Endothelial cell of umbilical vein (primary cell): Measurements from ENCODE around the gene ZNF560. TPM values are rescaled to one million over a fixed set of nuclear protein-coding genes. Genes with fewer than 3 reads are reported as not detected.
"Not testable (repeated sequence)": the region's sequence is repeated elsewhere in the genome, so short reads cannot be mapped to it uniquely, and the experiment has no call there.

ENCODE experiments used
- BruUV-seq: library from RNA; stranded (reverse); fragments of 400-500 nt; replicated peaks from 2 replicates; lab custom pipeline; 2021; lab: Mats Ljungman, UMichigan
- CTCF ChIA-PET: fragments of 300-600, 350-600 bp; sonication (Branson Sonifier 250); formaldehyde crosslinking; loops from one replicate; lab custom pipeline; 2021; ENCODE audit warnings: antibody characterized with exemption, inconsistent platforms; lab: Charles Lee
- POLR2A ChIA-PET: fragments of 300-600, 350-600 bp; sonication (Branson Sonifier 250); formaldehyde crosslinking; loops from one replicate; lab custom pipeline; 2021; ENCODE audit warnings: antibody characterized with exemption, inconsistent platforms; lab: Charles Lee
- DNase-seq: peaks from one replicate; pipeline ENCODE4 v3.0.0-alpha.2; 2011; ENCODE audit warnings: low read depth, low spot score
- FAIRE-seq: peaks from 2 replicates; lab custom pipeline; 2011; peaks lifted over from hg19 to GRCh38; lab: Jason Lieb, UNC
- H2AFZ ChIP-seq: 2 replicates; pipeline ENCODE4 v1.6.0; 2012; ENCODE audit warnings: low read depth, low read length, control low read depth, inconsistent platforms
- H3K27ac ChIP-seq: 2 replicates; pipeline ENCODE4 v1.5.1; 2011; ENCODE audit warnings: low read depth, mild to moderate bottlenecking, control low read depth, low read length, moderate library complexity; ENCODE audit not compliant: insufficient read depth
- H3K27me3 ChIP-seq, 2 experiments: 2 replicates each; pipeline versions ENCODE4 v1.6.0 to v1.6.1; 2011; ENCODE audit warnings: low read length in 2 of 2, mixed read lengths in 1 of 2; ENCODE audit not compliant: control insufficient read depth in 2 of 2, insufficient read depth in 2 of 2
- H3K36me3 ChIP-seq, 2 experiments: 2 replicates in 1 of 2; 3 replicates in 1 of 2; pipeline ENCODE4 v1.5.1; 2011; ENCODE audit warnings: low read length in 2 of 2, mild to moderate bottlenecking in 1 of 2, moderate library complexity in 1 of 2; ENCODE audit not compliant: control insufficient read depth in 2 of 2, insufficient read depth in 2 of 2; ENCODE audit errors: extremely low read depth in 1 of 2
- H3K4me1 ChIP-seq: 3 replicates; pipeline ENCODE4 v1.5.1; 2011; ENCODE audit warnings: mild to moderate bottlenecking, low read length; ENCODE audit not compliant: control insufficient read depth, insufficient read depth; ENCODE audit errors: extremely low read depth
- H3K4me2 ChIP-seq: 2 replicates; pipeline ENCODE4 v1.6.1; 2011; ENCODE audit warnings: low read length, control low read depth, mixed read lengths; ENCODE audit not compliant: insufficient read depth
- H3K4me3 ChIP-seq, 3 experiments: fragments of 200-600 bp in 1 of 3; sonication (generic), shearing (Covaris generic) in 1 of 3; replicated peaks in 1 of 3; 2 replicates each; pipeline ENCODE4 v1.5.1; 2011 to 2016; ENCODE audit warnings: control low read depth in 3 of 3, low read length in 3 of 3, mild to moderate bottlenecking in 2 of 3, inconsistent platforms in 1 of 3, low read depth in 1 of 3, moderate library complexity in 1 of 3; ENCODE audit not compliant: insufficient read depth in 1 of 3
- H3K79me2 ChIP-seq: 2 replicates; pipeline ENCODE4 v1.6.0; 2012; ENCODE audit warnings: low read length, inconsistent platforms; ENCODE audit not compliant: control insufficient read depth, insufficient read depth
- H3K9ac ChIP-seq: replicated peaks from 2 replicates; pipeline ENCODE3; 2011; ENCODE audit warnings: low read length, control low read depth; ENCODE audit not compliant: insufficient read depth; ENCODE audit errors: extremely low read depth
- H3K9me1 ChIP-seq: replicated peaks from 3 replicates; pipeline ENCODE4 v1.6.0; 2011; ENCODE audit warnings: mild to moderate bottlenecking, low read length; ENCODE audit not compliant: control insufficient read depth, insufficient read depth; ENCODE audit errors: extremely low read depth
- H3K9me3 ChIP-seq: replicated peaks from 2 replicates; pipeline ENCODE4 v1.5.1; 2012; ENCODE audit warnings: low read length, inconsistent platforms; ENCODE audit not compliant: control insufficient read depth, insufficient read depth
- H4K20me1 ChIP-seq: replicated peaks from 2 replicates; pipeline ENCODE3; 2011; ENCODE audit warnings: mild to moderate bottlenecking, low read length; ENCODE audit not compliant: control insufficient read depth, insufficient read depth; ENCODE audit errors: extremely low read depth
- CTCF ChIP-seq, 2 donors: IDR thresholded peaks; 1 replicate in 1 of 2; 2 replicates in 1 of 2; pipeline ENCODE4 v1.5.1; 2011; ENCODE audit warnings: low read length in 2 of 2, mild to moderate bottlenecking in 2 of 2, moderate library complexity in 2 of 2, control low read depth in 1 of 2, inconsistent platforms in 1 of 2, low read depth in 1 of 2; ENCODE audit not compliant: insufficient read depth in 1 of 2; ENCODE audit errors: extremely low read depth in 1 of 2
- EZH2 ChIP-seq: IDR thresholded peaks from 2 replicates; pipeline ENCODE4 v1.6.1; 2012; ENCODE audit warnings: borderline replicate concordance, low read depth, mild to moderate bottlenecking, moderate library complexity, low read length, inconsistent platforms; ENCODE audit not compliant: severe bottlenecking
- FOS ChIP-seq: IDR thresholded peaks from 2 replicates; pipeline ENCODE4 v1.6.1; 2011; ENCODE audit warnings: mild to moderate bottlenecking, low read length, moderate library complexity, borderline replicate concordance; ENCODE audit not compliant: insufficient read depth
- GATA2 ChIP-seq: IDR thresholded peaks from 2 replicates; pipeline ENCODE4 v1.7.0; 2011; ENCODE audit warnings: low read depth, mild to moderate bottlenecking, moderate library complexity, mixed read lengths, low read length; ENCODE audit not compliant: insufficient read length, insufficient read depth
- JUN ChIP-seq: IDR thresholded peaks from 2 replicates; pipeline ENCODE4 v1.6.1; 2011; ENCODE audit warnings: borderline replicate concordance, low read depth; ENCODE audit not compliant: insufficient read length, insufficient read depth
- MYC ChIP-seq: IDR thresholded peaks from one replicate; pipeline ENCODE4 v1.6.1; 2011; ENCODE audit warnings: mild to moderate bottlenecking, low read depth, low read length
- POLR2A ChIP-seq: IDR thresholded peaks from 2 replicates; pipeline ENCODE4 v1.6.1; 2012; ENCODE audit warnings: low read depth, mild to moderate bottlenecking, control low read depth, low read length
- POLR2AphosphoS5 ChIP-seq: IDR thresholded peaks from 2 replicates; pipeline ENCODE4 v1.6.1; 2012; ENCODE audit warnings: low read depth, mild to moderate bottlenecking, control low read depth, low read length, moderate library complexity; ENCODE audit not compliant: insufficient read depth
- dilution Hi-C: fragments of 300-500 bp; cut with MboI; formaldehyde crosslinking; loops from one replicate; pipeline ENCODE4 v1.15.0; 2019; ENCODE audit warnings: low sequenced_read_pairs; ENCODE audit not compliant: extremely low pct_ligation_motif_present
- intact Hi-C: fragments of 100-400 bp; cut with micrococcal nuclease; formaldehyde crosslinking; loops from one replicate; pipeline ENCODE4 v1.10.0; 2022
- polyA plus RNA-seq, 4 experiments: library from polyadenylated mRNA; depleted of rRNA in 3 of 4; stranded (reverse) in 3 of 4; unstranded in 1 of 4; fragments of >200 nt; gene quantifications; 2 replicates each; pipeline versions ENCODE4 v1.2.1 to v1.2.3, GENCODE V29; 2011 to 2012; ENCODE audit warnings: missing spikeins in 1 of 4
- total RNA-seq: library from RNA; stranded (reverse); gene quantifications from 2 replicates; pipeline ENCODE4 v1.2.3, GENCODE V29; 2021
- TF ChIP-seq, protein P1 (sequence below): IDR thresholded peaks from 2 replicates; pipeline ENCODE4 v1.6.1; 2011; ENCODE audit not compliant: insufficient read depth, insufficient read length

The ZNF560 gene
- total and polyA plus RNA-seq, 2 donors (not counting 3 experiments of a cell fraction or from before 2014, with no cell fraction given) = 0.06 TPM; not detected in 1

GRCh38 chr19:9539201-9539600 is 40.8 kb upstream of the ZNF560 start:
- H4K20me1 ChIP-seq, H3K4me1 ChIP-seq, H3K4me3 ChIP-seq, H2AFZ ChIP-seq, H3K27me3 ChIP-seq, H3K9me3 ChIP-seq, H3K9ac ChIP-seq, BruUV-seq, DNase-seq, CTCF ChIA-PET, H3K9me1 ChIP-seq, FAIRE-seq, dilution Hi-C loops, H3K36me3 ChIP-seq, H3K27ac ChIP-seq, POLR2A ChIA-PET: not testable (repeated sequence)
- Histone ChIP-seq H3K4me2 (peak overlapping the region; percentile 57), H3K79me2 (peaks cover 19% of the 10 kb centered on the region)
- intact Hi-C loops = loop anchor here (2.0 kb wide), 2 partner anchors 28 to 46 kb away; partner anchors contain the start of gene ZNF121

- CTCF ChIA-PET = no interaction called here
These were observed 40.0 kb upstream of the ZNF560 start, which contains the start of gene ZNF426 for GRCh38 chr19:9538183-9539058. ZNF426 (minus strand) TSS chr19:9538645; CDS start chr19:9536232, 2,413 bp downstream.

More at GRCh38 chr19:9538183-9539058, 40.0 kb upstream of the ZNF560 start, which contains the start of gene ZNF426:
- POLR2A ChIA-PET = no interaction called here
- peaks cover 8 to 15% of the 10 kb centered on the region in 2 experiments for H3K36me3 ChIP-seq
- H3K4me3 ChIP-seq = peak within 1 kb of the TSS; percentile 57 to 99 (median 59)
- no peaks in the 10 kb centered on the region for H3K9me1 ChIP-seq
- BruUV-seq = TSS peak; percentile 78
- no peak for TF ChIP-seq FOS
- peak; percentile 58 for TF ChIP-seq JUN
- no peak for TF ChIP-seq EZH2
- no peak for TF ChIP-seq GATA2
- TF ChIP-seq POLR2A = peak; percentile 54
- peak; percentile 49 for TF ChIP-seq POLR2AphosphoS5
- TF ChIP-seq, protein P1, sequence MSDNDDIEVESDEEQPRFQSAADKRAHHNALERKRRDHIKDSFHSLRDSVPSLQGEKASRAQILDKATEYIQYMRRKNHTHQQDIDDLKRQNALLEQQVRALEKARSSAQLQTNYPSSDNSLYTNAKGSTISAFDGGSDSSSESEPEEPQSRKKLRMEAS = no peak
- no peak for TF ChIP-seq MYC
- no peak for TF ChIP-seq CTCF (IDR thresholded peaks at IDR 0.05; ENCODE audit: extremely low read depth in 1 of 2, insufficient read depth in 1 of 2, low read depth in 1 of 2, low read length in 2 of 2)
- intact Hi-C loops (loop anchor here (1.0 to 2.0 kb wide), 3 partner anchors 28 to 214 kb away; partner anchors contain the start of genes ZNF121 and ZNF559), dilution Hi-C loops (no loop called here)
- H3K9me3 ChIP-seq = no peaks in the 10 kb centered on the region
- H2AFZ ChIP-seq = peak within 1 kb of the TSS; percentile 98
- peak; percentile 91 for FAIRE-seq
- peak; percentile 89 for DNase-seq
- H3K4me1 ChIP-seq = peaks cover 5% of the 10 kb centered on the region
- H3K27me3 ChIP-seq = no peaks in the 10 kb centered on the region
- H3K79me2 ChIP-seq = peaks cover 19% of the 10 kb centered on the region
- H3K27ac ChIP-seq = peak within 1 kb of the TSS; percentile 82
- H3K4me2 ChIP-seq = peak within 1 kb of the TSS; percentile 99
- peak within 1 kb of the TSS; percentile 96 for H3K9ac ChIP-seq
- H4K20me1 ChIP-seq = no peaks in the 10 kb centered on the region
